AG04449 (cell line): ENCODE results near the gene RELL2.
"Not testable (repeated sequence)": the region's sequence is repeated elsewhere in the genome, so short reads cannot be mapped to it uniquely, and the experiment has no call there.

Source experiments
- CTCF ChIA-PET: fragments of 350-600 bp; formaldehyde crosslinking; extraction: SDS; loops from one replicate; lab custom pipeline; 2021; ENCODE audit warnings: antibody characterized with exemption; lab: Yijun Ruan, JAX
- POLR2A ChIA-PET: fragments of 400-600, 350-600 bp; formaldehyde crosslinking; extraction: SDS; loops from one replicate; lab custom pipeline; 2020; ENCODE audit warnings: antibody characterized with exemption, inconsistent platforms; lab: Yijun Ruan, JAX
- DNase-seq: peaks from one replicate; pipeline ENCODE4 v3.0.0-alpha.2; 2010; ENCODE audit warnings: low read depth, low spot score
- H3K4me3 ChIP-seq: 2 replicates; pipeline ENCODE4 v1.5.1; 2011; ENCODE audit warnings: low read depth, mild to moderate bottlenecking, control low read depth, low read length
- CTCF ChIP-seq: IDR thresholded peaks from one replicate; pipeline ENCODE4 v1.5.1; 2011; ENCODE audit warnings: mild to moderate bottlenecking, moderate library complexity, low read length, control low read depth, inconsistent platforms; ENCODE audit not compliant: insufficient read depth; ENCODE audit errors: missing control alignments

RELL2 gene

GRCh38 chr5:141608557-141608956 lies 28.2 kb upstream of the RELL2 start:
- POLR2A ChIA-PET, result no interaction called here
- no peak overlapping the region for H3K4me3 ChIP-seq
- CTCF ChIA-PET, result interaction anchor here (1.3 to 15.0 kb wide), 3 partner anchors 11 to 288 kb away, joined by 3 to 259 read pairs (median 119); partner anchors contain the start of genes DIAPH1 and TAF7
- TF ChIP-seq CTCF, result no peak
- no peak for DNase-seq

- DNase-seq, result no peak
- TF ChIP-seq CTCF, result no peak
- ChIA-PET POLR2A (no interaction called here), CTCF (interaction anchor here (1.3 to 15.0 kb wide), 3 partner anchors 10 to 289 kb away, joined by 3 to 259 read pairs (median 119); partner anchors contain the start of genes DIAPH1 and TAF7)
- H3K4me3 ChIP-seq, result no peak overlapping the region
Observed at GRCh38 chr5:141609044-141609443, 27.8 kb upstream of the RELL2 start.

GRCh38 chr5:141609921-141610320 lies 26.9 kb upstream of the RELL2 start:
- CTCF ChIA-PET, result interaction anchor here (1.3 to 15.0 kb wide), 3 partner anchors 9 to 290 kb away, joined by 3 to 259 read pairs (median 119); partner anchors contain the start of genes DIAPH1 and TAF7
- DNase-seq, H3K4me3 ChIP-seq, POLR2A ChIA-PET: not testable (repeated sequence)

GRCh38 chr5:141611289-141611688 lies 25.5 kb upstream of the RELL2 start:
- DNase-seq, result no peak
- TF ChIP-seq CTCF, result no peak
- CTCF ChIA-PET, result interaction anchor here (0.6 kb wide), 1 partner anchor 8 kb away, joined by 3 read pairs; the partner anchor contains the start of gene DIAPH1
- H3K4me3 ChIP-seq, result no peak overlapping the region
- POLR2A ChIA-PET, result no interaction called here

- ChIA-PET CTCF (interaction anchor here (0.6 to 16.3 kb wide), 9 partner anchors 10 to 49 kb away, joined by 3 to 413 read pairs (median 4); no protein-coding TSS in a partner anchor), POLR2A (no interaction called here)
- TF ChIP-seq CTCF, result no peak
- no peak overlapping the region for H3K4me3 ChIP-seq
- DNase-seq, result no peak
Observed at GRCh38 chr5:141613344-141613743, 23.5 kb upstream of the RELL2 start.

GRCh38 chr5:141615991-141616720 lies 20.6 kb upstream of the RELL2 start:
- no peak for DNase-seq
- ChIA-PET CTCF (interaction anchor here (0.7 to 16.3 kb wide), 6 partner anchors 9 to 49 kb away, joined by 3 to 413 read pairs (median 131); partner anchors contain the start of genes HDAC3 and RELL2), POLR2A (no interaction called here)
- H3K4me3 ChIP-seq, result no peak overlapping the region
- no peak for TF ChIP-seq CTCF
